HG03565 (cell line): ENCODE results near the gene ENPP3.
"Not testable (repeated sequence)": the region's sequence is repeated elsewhere in the genome, so short reads cannot be mapped to it uniquely, and the experiment has no call there.

Source experiments
- ATAC-seq: cut with Tn5 transposase; IDR thresholded peaks from one replicate; pipeline ENCODE4 v1.9.1; 2021; ENCODE audit warnings: mild to moderate bottlenecking, moderate library complexity; ENCODE audit not compliant: unreplicated experiment

The ENPP3 gene

DNA sequence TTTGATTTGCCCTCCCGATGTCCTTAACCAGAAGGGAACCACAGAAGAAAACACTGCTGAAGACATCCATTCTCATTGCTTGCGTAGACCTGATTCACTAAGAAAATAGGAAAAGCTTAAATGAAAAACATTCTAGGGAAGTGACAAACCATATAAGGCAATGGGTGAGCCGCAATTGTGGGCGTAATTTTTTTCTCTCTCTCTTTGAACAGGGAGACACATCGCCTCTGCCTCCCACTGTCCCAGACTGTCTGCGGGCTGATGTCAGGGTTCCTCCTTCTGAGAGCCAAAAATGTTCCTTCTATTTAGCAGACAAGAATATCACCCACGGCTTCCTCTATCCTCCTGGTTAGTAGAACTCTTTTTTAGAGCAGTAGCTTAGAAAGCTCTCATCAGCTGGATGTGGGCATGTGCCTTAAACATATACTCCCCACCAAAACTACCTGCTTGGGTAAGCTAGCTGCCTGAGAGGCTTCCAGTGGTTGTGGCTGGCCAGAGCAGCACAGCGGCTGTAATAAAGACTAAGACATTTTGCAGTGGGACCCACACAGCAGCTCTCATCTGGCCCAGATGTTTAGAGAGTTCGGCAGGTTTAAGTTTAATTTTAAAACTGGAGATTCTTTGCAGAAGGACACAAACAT is 96.4 kb downstream of the ENPP3 start:
- no peak for ATAC-seq

DNA sequence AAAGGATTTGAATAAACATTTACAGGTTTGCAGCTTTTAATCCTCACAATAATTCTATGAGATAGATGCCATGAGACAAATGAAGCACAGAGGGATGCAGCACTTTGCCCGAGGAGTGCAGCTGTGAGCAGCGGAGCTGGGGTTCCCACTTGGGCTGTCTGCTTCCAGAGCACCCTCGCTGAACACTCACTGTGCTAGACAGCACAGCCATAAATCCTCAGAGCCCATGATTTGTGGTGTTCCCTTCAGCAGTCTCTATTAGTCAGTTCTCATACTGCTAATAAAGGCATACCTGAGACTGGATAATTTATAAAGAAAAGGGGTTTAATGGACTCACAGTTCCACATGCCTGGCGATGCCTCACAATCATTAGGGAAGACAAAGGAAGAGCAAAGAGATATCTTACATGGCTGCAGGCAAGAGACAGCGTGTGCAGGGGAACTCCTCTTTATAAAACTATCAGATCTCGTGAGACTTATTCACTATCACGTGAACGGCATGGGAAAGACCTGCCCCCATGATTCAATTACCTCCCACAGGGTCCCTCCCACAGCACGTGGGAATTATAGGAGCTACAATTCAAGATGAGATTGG is 99.0 kb downstream of the ENPP3 start:
- no peak for ATAC-seq

DNA sequence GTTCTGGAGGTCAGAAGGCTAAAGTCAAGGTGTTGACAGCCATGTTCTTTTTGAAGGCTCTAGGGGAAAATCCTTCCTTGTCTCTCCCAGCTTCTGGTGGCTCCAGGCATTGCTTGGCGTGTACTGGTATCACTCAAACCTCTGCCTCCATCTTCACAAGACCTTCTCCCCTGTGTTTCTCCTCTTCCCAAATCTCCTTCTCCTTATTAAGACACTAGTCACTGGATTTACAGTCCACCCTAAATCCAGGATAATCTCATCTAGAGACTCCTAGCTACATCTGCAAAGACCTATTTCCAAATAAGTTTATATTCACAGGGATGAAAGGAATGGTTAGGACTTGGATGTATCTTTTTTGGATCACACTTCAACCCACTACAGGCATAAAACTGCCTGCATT is 99.7 kb downstream of the ENPP3 start:
- no peak for ATAC-seq

DNA sequence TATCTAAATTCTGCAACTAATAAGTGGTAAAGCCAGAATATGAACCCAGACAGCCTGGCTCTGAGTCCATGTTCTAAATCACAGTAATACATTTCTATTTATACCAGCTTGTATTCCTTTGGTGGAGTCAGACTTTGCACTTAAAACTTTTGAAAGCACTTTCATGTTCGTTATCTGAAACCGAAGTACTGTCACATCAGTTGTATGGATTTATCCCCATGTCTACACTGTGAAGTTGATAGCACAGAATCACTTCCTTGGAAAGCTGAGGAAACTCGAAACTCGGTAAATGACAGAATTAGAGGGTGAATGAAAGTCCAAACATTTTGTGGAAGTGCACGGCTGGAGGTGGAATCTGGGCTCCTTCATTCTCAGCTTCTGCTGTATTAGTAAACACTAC is 102.0 kb downstream of the ENPP3 start:
- no peak for ATAC-seq

DNA sequence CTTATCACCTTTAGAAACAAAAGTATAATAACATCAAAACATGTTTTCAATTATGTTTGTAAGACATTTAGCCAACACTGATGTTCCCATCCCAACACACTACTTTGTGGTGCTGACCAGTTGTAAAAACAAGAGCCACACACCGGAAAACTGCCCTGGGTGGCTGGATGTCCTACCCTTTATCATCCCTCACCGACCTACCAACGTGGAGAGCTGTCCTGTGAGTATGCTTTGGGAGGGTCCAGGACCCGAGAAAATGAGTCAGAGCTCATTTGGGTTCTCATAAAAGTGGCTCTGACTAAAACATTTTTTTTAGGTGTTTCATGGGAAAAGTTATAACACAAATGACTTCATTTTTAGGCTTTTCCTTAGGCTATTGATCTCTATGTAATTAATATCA is 103.1 kb downstream of the ENPP3 start:
- ATAC-seq, result no peak

DNA sequence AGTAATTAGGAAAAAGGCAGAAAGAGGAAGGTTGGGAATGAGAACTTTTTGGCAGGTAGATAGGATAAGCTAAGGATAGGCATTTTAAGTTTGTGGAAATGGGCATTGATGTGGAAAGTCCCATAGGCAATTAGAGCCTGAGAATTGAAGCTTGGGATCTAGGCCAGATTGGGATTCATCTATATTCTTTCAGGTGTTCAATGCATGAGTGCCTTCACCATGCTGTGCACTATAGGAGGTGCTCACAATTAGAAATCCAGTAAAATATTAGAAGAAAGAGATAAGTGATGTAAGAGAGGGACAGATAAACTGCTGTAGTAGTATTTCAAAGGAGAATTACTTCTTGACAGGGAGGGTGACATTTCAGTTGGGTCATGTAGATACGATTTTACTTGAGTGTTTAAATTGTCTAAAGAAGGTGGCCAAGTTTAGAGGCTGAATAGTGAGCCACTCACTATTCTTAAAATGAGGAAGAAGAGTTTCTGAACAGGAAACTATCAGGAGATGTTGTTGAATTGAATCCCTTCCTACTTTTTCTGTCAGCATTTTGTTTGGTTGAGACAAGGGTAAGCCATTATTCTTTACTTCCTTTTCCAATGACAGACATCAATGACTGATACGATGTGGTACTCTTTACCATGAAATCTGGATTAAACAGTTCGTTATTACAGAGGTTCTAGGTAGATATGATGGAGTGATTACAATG is 104.7 kb downstream of the ENPP3 start:
- no peak for ATAC-seq

DNA sequence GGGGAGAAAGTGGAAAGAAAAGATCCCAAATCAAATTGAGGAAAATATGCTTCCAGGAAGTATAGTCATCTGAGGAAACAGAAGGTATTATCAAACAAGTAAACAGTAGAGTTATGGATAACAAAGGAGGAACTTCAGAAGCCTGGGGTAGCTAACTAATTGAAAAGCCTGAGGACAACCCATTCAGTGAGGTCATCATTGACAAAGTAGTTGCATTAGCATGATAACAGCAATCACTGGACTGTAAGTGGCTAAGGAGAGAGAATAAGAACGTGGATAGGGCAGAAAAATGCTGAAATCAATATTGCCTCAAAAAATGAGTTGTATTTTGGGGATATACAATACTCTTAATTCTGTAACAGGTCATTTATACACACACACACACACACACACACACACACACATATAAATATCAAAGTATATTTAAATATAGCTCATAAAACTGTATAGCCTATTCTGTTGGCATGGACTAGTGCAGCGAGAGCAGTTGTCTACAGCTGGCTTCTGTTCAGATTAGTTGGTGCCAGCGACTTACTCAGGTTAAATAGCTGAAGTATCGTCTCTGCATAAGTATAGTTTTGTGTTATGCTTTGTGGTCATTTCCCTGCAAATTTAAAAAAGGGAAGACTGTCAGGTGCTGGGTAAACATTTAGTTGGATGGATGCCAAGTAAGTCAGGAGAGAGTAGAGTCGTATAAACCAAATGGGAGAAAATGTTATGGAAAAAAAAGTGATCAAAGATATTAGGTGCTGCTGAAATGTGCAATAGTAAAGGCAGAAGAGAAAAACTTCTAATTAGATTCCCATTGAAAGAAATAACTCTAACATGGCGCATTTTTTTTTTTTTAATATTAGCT is 107.6 kb downstream of the ENPP3 start:
- ATAC-seq, result no peak

DNA sequence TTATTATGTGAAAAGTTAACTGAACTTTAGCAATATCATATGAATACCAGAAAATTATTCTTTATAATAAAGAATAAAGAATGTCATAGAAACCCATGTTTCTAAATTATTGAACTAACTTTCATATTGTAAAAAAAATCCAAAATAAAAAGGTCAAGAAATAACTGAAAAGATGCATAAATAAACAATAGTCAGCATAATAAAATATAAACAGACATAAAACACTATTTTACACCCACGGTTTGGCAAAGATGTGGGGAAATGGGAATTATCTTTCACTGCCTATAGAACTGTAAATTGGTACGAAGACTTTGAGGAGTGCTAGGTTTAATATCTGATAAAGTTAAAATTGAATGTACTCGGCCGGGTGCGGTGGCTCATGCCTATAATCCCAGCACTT is 108.4 kb downstream of the ENPP3 start:
- ATAC-seq, result no peak

DNA sequence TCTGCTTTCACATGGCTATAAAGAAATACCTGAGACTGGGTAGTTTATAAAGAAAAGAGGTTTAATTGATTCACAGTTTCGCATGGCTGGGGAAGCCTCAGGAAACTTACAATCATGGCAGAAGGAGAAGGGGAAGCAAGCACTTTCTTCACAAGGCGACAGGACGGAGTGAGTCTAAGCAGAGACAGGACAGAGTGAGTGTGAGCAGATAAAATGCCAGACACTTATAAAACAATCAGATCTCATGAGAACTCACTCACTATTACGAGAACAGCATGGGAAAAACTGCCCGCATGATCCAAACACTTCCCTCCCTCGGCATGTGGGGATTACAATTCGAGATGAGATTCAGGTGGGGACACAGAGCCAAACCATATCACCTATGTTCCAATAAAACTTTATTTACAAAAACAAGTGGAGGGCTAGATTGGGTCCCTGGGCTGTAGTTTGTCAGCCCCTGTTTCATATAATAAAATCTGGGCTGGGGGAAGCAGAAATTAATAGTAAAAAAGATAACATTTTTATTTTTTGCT is 110.8 kb downstream of the ENPP3 start:
- ATAC-seq, result no peak

DNA sequence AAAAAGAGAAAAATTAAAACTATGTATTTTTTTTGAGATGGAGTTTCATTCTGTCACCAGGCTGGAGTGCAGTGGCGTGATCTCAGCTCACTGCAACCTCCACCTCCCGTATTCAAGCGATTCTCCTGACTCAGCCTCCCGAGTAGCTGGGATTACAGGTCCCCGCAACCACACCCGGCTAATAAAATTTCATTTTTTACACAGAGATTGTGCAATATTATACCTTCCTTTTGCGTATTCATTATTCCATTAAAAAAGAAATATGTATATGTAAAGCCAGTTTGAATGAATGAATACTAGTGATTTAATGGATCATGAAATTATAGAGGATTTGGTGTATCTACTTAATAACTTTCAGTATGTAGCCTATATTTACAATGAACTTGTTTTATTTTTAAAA is 111.9 kb downstream of the ENPP3 start:
- ATAC-seq, result no peak

DNA sequence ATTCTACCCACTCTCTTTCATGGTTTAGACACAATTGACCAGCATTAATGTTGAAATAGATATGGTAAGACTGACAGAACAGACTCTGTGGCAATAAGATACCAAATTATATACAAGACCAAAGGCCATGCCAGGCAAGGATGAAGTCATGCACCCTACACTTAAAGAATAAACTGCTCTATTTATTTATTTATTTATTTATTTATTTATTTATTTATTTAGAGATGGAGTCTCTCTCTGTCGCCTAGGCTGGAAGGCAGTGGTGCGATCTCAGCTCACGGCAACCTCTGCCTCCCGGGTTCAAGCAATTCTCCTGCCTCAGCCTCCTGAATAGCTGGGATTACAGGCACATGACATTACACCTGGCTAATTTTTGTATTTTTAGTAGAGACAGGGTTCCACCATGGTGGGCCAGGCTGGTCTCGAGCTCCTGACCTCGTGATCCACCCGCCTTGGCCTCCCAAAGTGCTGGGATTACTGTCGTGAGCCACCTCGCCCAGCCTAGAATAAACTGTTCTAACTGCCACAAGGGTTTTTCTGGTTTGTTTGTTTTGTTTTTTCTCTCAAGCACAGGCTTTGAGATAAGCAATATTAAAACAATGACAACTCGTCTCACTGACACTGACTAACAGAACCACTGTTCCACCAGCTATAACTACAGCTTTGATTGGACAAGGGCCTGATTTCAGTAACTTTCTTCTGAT is 114.1 kb downstream of the ENPP3 start:
- not testable (repeated sequence) for ATAC-seq

DNA sequence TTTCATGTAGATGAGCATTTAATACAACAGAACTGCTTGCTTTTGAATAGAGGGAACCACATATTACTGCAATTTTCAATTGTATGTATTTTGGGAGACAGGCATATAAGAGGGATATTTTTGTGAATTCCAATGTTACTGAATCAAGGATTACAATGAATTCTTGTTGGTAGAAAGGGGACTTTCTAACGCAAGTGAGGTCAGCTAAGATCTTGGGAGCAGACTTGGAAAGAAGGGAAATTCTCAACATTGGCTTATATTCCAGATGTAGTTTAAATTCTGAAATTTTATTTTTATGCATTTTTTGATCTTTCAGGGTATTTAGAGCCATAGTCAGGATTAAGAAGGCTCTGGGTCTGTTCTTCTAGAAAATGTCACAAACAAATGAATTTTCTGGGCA is 117.0 kb downstream of the ENPP3 start:
- ATAC-seq, result no peak

DNA sequence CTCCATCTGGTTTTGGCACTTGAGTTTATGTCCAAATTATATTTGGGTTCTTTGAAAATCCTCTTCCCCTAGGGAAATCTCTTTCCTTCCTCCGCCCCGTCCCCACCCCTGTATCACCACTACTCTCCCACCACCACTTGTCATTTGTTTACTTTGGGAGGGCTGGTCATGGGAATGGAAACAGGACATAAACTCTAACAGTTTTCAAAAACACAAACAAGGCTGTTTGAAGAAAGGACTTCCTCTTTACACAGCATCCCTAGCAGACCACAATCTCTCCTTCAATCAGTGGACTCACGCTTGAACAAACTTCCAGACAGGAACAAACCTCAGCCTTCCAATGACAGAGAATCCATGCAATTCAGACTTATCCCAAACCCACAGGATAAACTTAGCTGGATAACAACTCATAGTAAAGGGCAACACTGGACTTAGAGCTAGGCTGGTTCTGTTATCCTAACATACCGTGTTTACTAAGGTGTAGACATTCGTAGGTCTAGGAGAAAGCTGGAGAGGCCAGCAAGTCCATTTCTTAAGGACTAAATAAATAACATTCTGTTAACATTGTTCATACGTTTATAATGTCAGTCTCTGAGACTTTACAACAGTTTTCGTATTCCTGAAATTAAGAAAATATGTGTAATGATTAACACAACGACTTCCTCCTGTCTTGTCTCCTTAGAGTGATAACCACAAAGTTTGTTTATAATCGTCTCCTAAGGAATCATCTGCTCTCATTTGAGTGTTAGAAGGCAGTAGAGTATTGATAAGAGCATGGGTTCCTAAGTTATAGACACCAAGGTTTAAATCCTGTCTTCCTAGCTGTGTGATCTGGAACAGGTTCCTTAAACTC is 117.8 kb downstream of the ENPP3 start:
- ATAC-seq, result no peak

DNA sequence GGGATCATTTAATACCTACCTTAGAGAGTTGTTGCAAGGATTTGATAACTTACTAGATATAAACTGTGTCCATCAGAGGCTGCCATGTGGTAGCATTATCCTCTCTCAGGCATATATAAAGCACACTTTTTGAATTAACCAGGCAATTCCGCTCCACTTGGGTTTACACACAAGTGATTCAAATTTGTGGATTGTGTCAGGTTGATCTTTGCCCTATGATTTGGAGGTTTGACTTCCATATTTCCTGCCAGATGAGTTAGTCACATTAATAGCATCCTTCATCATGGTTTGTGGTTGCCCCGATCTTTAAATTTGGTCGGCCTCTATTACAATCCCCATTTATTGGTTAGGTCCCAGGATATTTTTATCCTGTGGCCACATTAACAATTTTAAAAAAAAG is 118.5 kb downstream of the ENPP3 start:
- ATAC-seq, result no peak

DNA sequence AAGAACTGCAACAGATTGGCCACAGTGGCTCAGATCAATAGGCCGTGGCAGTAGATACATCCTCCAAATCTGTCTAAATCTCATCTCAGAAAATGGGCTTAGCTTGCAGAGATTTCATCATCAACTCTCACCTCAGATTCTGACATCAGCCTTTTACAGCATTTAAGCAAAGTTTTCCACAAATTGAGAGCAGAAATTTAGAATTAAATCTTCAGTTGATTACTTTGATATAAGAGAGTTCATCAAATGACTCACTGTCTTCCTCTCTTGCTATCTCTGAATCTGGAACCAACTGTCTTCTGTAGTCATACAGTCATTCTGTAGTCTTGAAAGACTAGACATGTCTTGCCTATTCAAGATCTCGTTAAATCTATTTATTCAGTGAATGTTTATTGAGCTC is 118.9 kb downstream of the ENPP3 start:
- no peak for ATAC-seq

DNA sequence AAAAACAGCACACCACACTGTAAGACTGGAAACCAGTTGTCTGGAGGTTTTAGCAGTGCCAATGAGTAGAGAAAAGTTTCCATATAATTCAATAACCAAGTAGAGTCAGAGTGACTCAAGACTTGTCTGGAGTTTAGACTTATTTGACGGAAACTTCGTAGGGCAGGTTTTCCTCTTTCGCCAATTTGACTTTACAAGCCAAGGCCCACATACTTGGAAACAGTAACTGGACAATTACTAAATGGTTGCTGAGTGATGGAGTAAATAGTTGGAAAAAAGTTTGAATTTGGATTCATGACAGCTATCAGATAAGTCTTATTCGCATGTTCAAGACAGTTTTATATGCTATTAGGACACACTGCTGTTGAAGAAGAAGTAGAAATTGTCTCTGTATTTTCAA is 121.8 kb downstream of the ENPP3 start:
- no peak for ATAC-seq

DNA sequence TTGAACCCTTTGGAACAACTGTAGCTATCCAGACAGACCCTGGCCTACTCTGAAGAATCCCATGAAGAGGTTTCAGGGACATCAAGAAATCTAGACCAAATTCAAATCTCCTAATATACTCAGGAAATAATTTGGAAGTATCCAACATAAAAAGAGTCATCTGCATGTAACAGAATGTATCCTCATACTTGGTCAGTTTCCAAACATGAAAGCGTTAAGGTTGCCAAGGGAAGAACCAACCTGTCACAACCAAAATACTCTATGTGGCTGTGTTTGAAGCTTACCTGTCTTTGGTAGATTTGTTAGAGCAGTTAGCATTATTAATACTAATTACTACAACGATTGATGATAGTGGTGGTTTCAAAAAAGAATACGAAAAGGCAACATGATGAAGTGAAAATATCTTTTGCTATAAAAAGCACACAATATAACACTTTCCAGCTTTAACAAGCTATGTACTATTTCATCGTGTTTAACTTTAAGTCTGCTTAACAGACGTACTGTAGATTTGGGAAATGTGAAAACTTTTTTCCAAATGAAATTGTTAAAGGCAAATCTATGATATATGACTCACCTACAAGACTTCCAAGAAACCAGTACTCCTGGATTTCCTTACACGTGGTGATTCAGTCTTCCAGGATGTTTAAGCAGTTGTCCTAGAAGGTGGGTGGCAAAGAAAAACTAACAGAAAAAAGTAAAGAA is 124.1 kb downstream of the ENPP3 start:
- ATAC-seq, result no peak

DNA sequence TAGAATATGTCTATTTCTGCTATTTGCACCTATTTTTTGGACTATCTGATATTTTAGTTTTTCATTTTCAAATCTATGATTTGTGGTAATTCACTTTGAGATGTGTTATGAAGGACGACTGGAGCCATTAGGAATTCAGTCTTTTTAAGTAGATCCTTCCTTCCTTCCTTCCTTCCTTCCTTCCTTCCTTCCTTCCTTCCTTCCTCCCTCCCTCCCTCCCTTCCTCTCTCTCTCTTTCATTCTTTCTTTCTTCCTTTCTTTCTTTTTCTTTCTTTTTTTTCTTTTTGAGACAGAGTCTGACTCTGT is 124.6 kb downstream of the ENPP3 start:
- no peak for ATAC-seq

DNA sequence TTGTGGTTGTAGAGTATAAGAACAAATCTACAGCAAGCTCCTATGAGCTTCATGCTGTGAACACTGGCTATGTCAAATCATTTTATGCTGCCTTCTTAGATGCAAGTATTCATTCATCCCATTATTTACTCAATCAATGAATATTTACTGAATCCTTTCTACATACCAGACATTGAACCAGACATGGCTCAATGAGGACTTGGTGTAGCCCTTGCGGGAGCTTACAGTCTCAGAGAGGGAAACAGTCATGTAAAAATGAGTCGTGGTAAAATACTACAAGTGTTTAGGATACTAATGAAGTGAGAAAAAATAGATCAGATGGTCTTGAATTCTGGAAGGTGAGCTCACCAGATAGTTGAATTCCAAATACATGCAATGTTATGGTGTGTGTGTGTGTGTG is 125.9 kb downstream of the ENPP3 start:
- ATAC-seq, result no peak
